GM18526 (cell line): Measurements from ENCODE around the gene OGT.

ENCODE experiments used
- POLR2A ChIP-seq: IDR thresholded peaks from 3 replicates; pipeline ENCODE4 v1.6.1; 2011; ENCODE audit not compliant: insufficient read length; ENCODE audit errors: extremely low read depth

Gene OGT

GRCh38 chrX:71534773-71535544 lies 2.1 kb downstream of the OGT start:
- TF ChIP-seq POLR2A = no peak

GRCh38 chrX:71536285-71536684 lies 3.4 kb downstream of the OGT start:
- no peak for TF ChIP-seq POLR2A

- TF ChIP-seq POLR2A = no peak
Observed at GRCh38 chrX:71537743-71538142, 4.8 kb downstream of the OGT start.

GRCh38 chrX:71540801-71541200 lies 7.9 kb downstream of the OGT start:
- TF ChIP-seq POLR2A = no peak

GRCh38 chrX:71541210-71542022 lies 8.5 kb downstream of the OGT start:
- no peak for TF ChIP-seq POLR2A

GRCh38 chrX:71542411-71542810 lies 9.5 kb downstream of the OGT start:
- TF ChIP-seq POLR2A = no peak

GRCh38 chrX:71542825-71543224 lies 9.9 kb downstream of the OGT start:
- TF ChIP-seq POLR2A = no peak

GRCh38 chrX:71543316-71543715 lies 10.4 kb downstream of the OGT start:
- TF ChIP-seq POLR2A = no peak

- no peak for TF ChIP-seq POLR2A
Observed at GRCh38 chrX:71545364-71545763, 12.5 kb downstream of the OGT start.

GRCh38 chrX:71546879-71547278 lies 14.0 kb downstream of the OGT start:
- TF ChIP-seq POLR2A = no peak

GRCh38 chrX:71547339-71547738 lies 14.4 kb downstream of the OGT start:
- TF ChIP-seq POLR2A = no peak

- TF ChIP-seq POLR2A = no peak
Observed at GRCh38 chrX:71549986-71550385, 17.1 kb downstream of the OGT start.

- TF ChIP-seq POLR2A = no peak
Observed at GRCh38 chrX:71550578-71550977, 17.7 kb downstream of the OGT start.

GRCh38 chrX:71556036-71556435 lies 23.1 kb downstream of the OGT start:
- TF ChIP-seq POLR2A = no peak

GRCh38 chrX:71558920-71559319 lies 26.0 kb downstream of the OGT start:
- TF ChIP-seq POLR2A = no peak

GRCh38 chrX:71563921-71564320 lies 31.0 kb downstream of the OGT start:
- no peak for TF ChIP-seq POLR2A
